GM18867 (cell line): ENCODE data around the gene NAALADL2.
"Not testable (repeated sequence)": the region's sequence is repeated elsewhere in the genome, so short reads cannot be mapped to it uniquely, and the experiment has no call there.

Experiments used
- ATAC-seq: cut with Tn5 transposase; IDR thresholded peaks from one replicate; pipeline ENCODE4 v1.9.1; 2021; ENCODE audit warnings: mild to moderate bottlenecking, moderate library complexity; ENCODE audit not compliant: unreplicated experiment

Gene NAALADL2

DNA sequence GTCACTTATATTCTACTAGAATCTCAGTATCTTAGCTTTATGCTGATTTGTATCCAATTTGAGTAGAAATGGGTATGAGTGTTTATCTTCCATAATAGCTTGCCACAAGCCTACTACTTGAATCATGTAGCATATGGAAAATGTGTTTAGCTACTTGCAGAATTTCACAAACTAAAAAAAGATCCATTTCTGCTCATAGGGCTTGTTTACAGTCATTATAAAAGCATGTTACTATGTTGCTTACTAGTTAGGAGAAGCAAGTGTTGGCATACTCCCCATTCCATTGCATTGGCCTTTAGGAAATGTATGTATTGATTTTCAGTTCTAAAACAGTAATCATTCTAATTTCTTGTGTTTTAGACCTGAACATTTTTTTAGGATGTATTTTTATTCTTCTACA is 939.2 kb downstream of the NAALADL2 start:
- ATAC-seq, result no peak

DNA sequence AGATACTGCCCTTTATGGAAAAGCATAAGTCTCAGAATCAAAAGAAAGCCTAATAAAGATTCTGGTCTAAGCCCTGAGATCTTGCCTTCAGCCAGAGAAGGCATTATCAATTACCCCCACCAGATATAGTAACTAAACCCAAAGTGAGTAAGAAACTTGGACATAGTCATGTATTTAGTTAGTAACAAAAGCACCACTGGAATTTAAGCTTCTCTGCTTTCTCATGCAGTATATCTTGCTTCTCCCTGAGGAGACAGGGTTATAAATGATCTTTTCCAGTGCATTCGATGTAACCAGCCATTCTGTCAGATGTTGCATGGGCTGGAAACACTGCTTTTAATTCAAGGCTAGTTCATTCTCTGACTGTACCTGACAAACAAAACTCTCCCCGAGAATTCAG is 946.7 kb downstream of the NAALADL2 start:
- no peak for ATAC-seq

DNA sequence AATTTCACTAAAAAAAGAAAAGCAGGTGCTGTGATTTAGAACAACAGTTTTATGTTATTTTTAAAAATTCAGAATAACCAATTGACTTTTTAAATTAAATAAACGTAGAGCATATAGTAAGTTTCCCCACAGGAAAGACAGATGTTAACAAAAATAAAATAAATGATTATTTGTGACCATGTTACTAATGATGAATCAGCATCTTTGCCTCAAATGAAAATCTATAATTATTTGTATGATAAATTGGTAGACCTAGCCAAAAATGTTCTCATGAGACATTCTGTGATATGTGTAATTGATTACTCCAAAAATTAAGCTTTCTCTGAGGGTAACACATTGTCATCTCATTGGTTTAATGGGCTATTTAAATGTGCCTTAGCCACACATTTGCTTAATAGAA is 948.0 kb downstream of the NAALADL2 start:
- ATAC-seq, result no peak

GRCh38 chr3:175818811-175819464 is 959.8 kb downstream of the NAALADL2 start:
- no peak for ATAC-seq

- ATAC-seq, result not testable (repeated sequence)
Measured at GRCh38 chr3:175822766-175823491, 963.8 kb downstream of the NAALADL2 start.

DNA sequence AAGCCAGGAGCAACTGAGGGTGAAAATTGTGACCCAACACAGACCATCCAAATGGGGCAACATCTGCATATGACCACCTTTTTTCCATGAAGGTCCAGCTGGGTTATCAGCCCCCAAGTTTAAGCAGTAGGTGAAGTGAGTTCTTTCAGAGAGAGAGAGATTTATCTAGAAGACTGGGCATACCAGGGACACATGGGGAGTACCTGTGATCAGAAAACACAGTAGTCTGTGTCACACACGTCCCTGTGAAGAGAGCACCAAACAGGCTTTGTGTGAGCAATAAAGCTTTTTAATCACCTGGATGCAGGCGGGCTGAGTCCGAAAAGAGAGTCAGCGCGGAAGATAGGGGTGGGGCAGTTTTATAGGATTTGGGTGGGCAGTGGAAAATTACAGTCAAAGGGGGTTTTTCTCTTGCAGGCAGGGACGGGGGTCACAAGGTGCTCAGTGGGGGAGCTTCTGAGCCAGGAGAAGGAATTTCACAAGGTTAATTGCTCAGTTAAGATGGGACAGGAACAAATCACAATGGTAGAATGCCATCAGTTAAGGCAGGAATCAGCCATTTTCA is 966.0 kb downstream of the NAALADL2 start:
- ATAC-seq, result not testable (repeated sequence)

- ATAC-seq, result no peak
Measured at GRCh38 chr3:175826759-175827158, 967.6 kb downstream of the NAALADL2 start.

- not testable (repeated sequence) for ATAC-seq
Measured at GRCh38 chr3:175829809-175830208, 970.7 kb downstream of the NAALADL2 start.

GRCh38 chr3:175835763-175836162 is 976.6 kb downstream of the NAALADL2 start:
- not testable (repeated sequence) for ATAC-seq

GRCh38 chr3:175836617-175837016 is 977.5 kb downstream of the NAALADL2 start:
- ATAC-seq, result no peak

GRCh38 chr3:175837962-175838361 is 978.8 kb downstream of the NAALADL2 start:
- ATAC-seq, result no peak

- no peak for ATAC-seq
Measured at GRCh38 chr3:175839366-175840005, 980.4 kb downstream of the NAALADL2 start.

- no peak for ATAC-seq
Measured at GRCh38 chr3:175851541-175851940, 992.4 kb downstream of the NAALADL2 start.

DNA sequence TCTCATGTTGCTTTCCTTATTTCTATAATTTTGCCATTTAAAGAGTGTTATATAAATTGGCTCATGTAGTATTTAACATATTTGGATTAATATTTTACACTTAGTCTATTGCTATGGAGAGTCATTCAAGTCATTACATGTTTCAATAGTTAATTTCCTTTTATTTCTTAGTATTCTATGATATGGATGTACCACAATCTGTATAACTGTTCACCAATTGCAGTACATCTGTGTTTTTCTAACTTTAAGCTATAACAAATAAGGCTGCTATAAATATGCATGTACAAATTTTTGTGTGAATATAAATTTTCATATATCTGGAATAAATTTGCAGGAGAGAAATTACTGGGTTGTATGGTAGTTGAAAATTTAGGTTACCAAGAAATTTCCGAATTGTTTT is 993.4 kb downstream of the NAALADL2 start:
- ATAC-seq, result no peak

- no peak for ATAC-seq
Measured at GRCh38 chr3:175857666-175858270, 998.6 kb downstream of the NAALADL2 start.
